Ascending aorta (tissue), 2 donors: ENCODE results near the gene C1orf174. TPM values are rescaled to one million over a fixed set of nuclear protein-coding genes. Genes with fewer than 3 reads are reported as not detected.

Source experiments
- DNase-seq, 2 donors: peaks; one replicate each; pipeline ENCODE4 v3.0.0-alpha.2; 2019; ENCODE audit warnings: low spot score in 2 of 2
- H3K27ac ChIP-seq, 2 donors: fragments of 200-600 bp; sonication (generic); one replicate each; pipeline ENCODE4 v1.5.1; 2016 to 2017; ENCODE audit warnings: mild to moderate bottlenecking in 1 of 2
- H3K27me3 ChIP-seq: fragments of 200-600 bp; sonication (generic); one replicate; pipeline ENCODE4 v1.5.1; 2017
- H3K36me3 ChIP-seq, 2 donors: fragments of 200-600 bp; sonication (generic); one replicate each; pipeline ENCODE4 v1.5.1; 2016
- H3K4me1 ChIP-seq, 2 donors: fragments of 200-600 bp; sonication (generic); one replicate each; pipeline ENCODE4 v1.5.1; 2016 to 2017; ENCODE audit warnings: mild to moderate bottlenecking in 1 of 2
- H3K4me3 ChIP-seq, 2 donors: fragments of 200-600 bp; sonication (generic); one replicate each; pipeline ENCODE4 v1.5.1; 2016 to 2017; ENCODE audit warnings: mild to moderate bottlenecking in 1 of 2
- H3K9me3 ChIP-seq, 2 donors: fragments of 200-600 bp; sonication (generic); one replicate each; pipeline ENCODE4 v1.5.1; 2016
- intact Hi-C: fragments of 100-400 bp; cut with DNase I; formaldehyde crosslinking; loops from one replicate; pipeline ENCODE4 v1.15.1; 2023
- total RNA-seq: library from RNA; depleted of rRNA; stranded (reverse); fragments of >200 nt; gene quantifications from one replicate; pipeline ENCODE4 v1.1.0, GENCODE V29; 2016
- TF ChIP-seq, protein P1 (sequence below), 3 experiments: fragments of 200-600 bp in 2 of 3; fragments of 450-650 bp in 1 of 3; sonication (generic) in 2 of 3; IDR thresholded peaks; one replicate each; pipeline ENCODE4 v1.5.1; 2016 to 2019; ENCODE audit warnings: antibody characterized with exemption in 3 of 3, mild to moderate bottlenecking in 1 of 3, moderate library complexity in 1 of 3

Gene C1orf174
- total RNA-seq, 1 donor from 2014 or later, result 14.9 TPM

- Histone ChIP-seq H3K4me3 (no peak overlapping the region), H3K4me1 (no peaks in the 10 kb centered on the region), H3K27me3 (peaks cover 8% of the 10 kb centered on the region), H3K36me3 (no peaks in the 10 kb centered on the region), H3K27ac (no peak overlapping the region), H3K9me3 (no peaks in the 10 kb centered on the region)
- TF ChIP-seq, protein P1, sequence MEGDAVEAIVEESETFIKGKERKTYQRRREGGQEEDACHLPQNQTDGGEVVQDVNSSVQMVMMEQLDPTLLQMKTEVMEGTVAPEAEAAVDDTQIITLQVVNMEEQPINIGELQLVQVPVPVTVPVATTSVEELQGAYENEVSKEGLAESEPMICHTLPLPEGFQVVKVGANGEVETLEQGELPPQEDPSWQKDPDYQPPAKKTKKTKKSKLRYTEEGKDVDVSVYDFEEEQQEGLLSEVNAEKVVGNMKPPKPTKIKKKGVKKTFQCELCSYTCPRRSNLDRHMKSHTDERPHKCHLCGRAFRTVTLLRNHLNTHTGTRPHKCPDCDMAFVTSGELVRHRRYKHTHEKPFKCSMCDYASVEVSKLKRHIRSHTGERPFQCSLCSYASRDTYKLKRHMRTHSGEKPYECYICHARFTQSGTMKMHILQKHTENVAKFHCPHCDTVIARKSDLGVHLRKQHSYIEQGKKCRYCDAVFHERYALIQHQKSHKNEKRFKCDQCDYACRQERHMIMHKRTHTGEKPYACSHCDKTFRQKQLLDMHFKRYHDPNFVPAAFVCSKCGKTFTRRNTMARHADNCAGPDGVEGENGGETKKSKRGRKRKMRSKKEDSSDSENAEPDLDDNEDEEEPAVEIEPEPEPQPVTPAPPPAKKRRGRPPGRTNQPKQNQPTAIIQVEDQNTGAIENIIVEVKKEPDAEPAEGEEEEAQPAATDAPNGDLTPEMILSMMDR (IDR thresholded peaks at IDR 0.05), result no peak
- intact Hi-C loops, result no loop called here
- DNase-seq, result no peak
These were observed 6.0 kb upstream of the C1orf174 start for GRCh38 chr1:3905953-3906671.

DNA sequence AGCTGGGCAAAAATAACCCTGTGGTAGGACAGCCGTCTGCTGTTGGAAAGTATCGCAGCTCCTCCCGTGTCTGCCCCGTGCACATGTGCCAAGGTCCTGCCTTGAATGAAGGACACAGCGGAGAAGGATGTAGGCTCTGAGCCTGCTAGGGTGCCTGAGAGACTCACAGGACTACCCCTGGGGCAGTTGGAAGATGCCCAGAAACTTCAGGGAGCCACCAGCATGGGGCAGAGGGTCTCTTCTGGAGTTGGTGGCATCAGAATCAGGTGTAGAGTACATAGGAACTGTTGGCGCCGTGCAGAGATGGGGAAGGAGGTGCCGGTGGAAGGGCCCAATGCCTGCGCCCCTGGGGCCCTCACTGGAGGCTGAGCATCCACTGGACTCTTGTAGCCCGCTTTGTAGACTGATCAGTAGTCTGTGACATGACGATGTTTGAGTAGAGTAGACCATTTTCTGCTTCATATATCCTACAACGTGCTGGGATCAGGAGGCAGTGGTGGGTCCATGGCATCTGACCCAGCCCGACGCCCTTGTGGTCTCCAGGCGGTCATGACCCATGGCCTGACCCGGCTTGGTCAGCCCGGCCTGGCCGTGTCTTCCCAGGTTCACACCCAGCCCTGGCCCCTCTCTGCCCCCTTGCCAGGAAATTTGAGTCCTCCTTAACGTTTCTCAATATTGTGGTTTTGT, 5.3 kb upstream of the C1orf174 start:
- Histone ChIP-seq H3K36me3 (no peaks in the 10 kb centered on the region), H3K9me3 (no peaks in the 10 kb centered on the region), H3K27me3 (peaks cover under 1% of the 10 kb centered on the region), H3K27ac (no peak overlapping the region), H3K4me1 (no peaks in the 10 kb centered on the region), H3K4me3 (no peak overlapping the region)
- DNase-seq, result no peak
- intact Hi-C loops, result no loop called here
- TF ChIP-seq, protein P1 (IDR thresholded peaks at IDR 0.05), result no peak

- no peak for DNase-seq
- H3K36me3 ChIP-seq, result no peaks in the 10 kb centered on the region
- TF ChIP-seq, protein P1 (IDR thresholded peaks at IDR 0.05), result no peak
- no peaks in the 10 kb centered on the region for H3K4me1 ChIP-seq
- intact Hi-C loops, result loop anchor here (5.0 kb wide), 2 partner anchors 108 to 1318 kb away; partner anchors contain the start of genes LRRC47 and PRXL2B
- no peaks in the 10 kb centered on the region for H3K9me3 ChIP-seq
- no peaks in the 10 kb centered on the region for H3K27me3 ChIP-seq
- H3K4me3 ChIP-seq, result no peak overlapping the region
- no peak overlapping the region for H3K27ac ChIP-seq
These were observed 4.7 kb upstream of the C1orf174 start for GRCh38 chr1:3904843-3905185.

DNA sequence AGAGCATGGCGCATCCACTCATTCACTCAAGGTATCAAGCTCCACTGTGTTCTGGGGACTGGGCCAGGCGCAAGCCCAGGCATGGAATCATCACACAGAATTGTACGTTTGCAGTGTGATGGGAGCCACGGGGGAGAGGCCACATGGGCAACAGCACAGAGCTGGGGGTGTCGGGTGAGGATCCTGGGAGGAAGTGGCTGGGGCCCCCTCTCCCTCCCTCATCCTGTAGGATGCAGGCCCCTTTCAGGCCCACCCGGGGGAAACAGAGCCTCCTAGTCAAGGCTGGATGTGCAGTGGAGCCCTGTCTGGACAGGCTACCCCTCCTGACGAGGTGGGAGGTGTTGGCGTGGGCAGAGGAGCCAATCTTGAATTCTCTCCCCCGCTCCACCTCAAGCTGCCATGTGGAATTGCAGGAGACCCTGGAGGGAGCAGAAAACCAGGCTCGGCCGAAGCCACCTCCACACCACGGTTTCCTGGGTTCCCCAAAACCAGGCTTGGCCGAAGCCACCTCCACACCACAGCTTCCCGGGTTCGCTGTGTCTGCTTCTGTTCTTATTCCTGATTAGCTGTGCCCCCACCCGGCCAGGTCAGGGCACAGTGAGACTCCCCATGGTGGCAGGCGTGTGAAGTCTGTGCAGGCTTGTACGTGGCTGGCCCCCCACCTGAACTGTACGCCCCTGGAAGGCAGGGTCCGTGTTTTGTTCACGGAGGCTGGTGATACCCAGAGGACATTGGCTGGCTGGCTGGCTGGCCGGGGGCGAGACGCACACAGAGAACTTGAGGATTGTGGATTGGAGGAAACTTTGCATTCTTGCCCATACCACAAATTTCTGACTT, 4.2 kb upstream of the C1orf174 start:
- Histone ChIP-seq H3K4me1 (peaks cover 3 to 4% of the 10 kb centered on the region in 2 donors), H3K27me3 (no peaks in the 10 kb centered on the region), H3K9me3 (no peaks in the 10 kb centered on the region), H3K36me3 (no peaks in the 10 kb centered on the region), H3K4me3 (no peak overlapping the region), H3K27ac (no peak overlapping the region)
- intact Hi-C loops, result loop anchor here (5.0 kb wide), 2 partner anchors 107 to 1317 kb away; partner anchors contain the start of genes LRRC47 and PRXL2B
- DNase-seq, result no peak
- TF ChIP-seq, protein P1 (IDR thresholded peaks at IDR 0.05), result no peak

GRCh38 chr1:3903141-3904005, 3.3 kb upstream of the C1orf174 start:
- Histone ChIP-seq H3K4me3 (no peak overlapping the region), H3K9me3 (no peaks in the 10 kb centered on the region), H3K36me3 (no peaks in the 10 kb centered on the region), H3K27me3 (no peaks in the 10 kb centered on the region), H3K27ac (no peak overlapping the region), H3K4me1 (peaks cover 3 to 7% of the 10 kb centered on the region in 2 donors)
- TF ChIP-seq, protein P1 (IDR thresholded peaks at IDR 0.05), result no peak
- DNase-seq, result no peak
- intact Hi-C loops, result loop anchor here (5.0 kb wide), 2 partner anchors 106 to 1316 kb away; partner anchors contain the start of genes LRRC47 and PRXL2B
